Naive thymus-derived CD8-positive, alpha-beta T cell (primary cell): Measurements from ENCODE around the gene ZNF232. TPM values are rescaled to one million over a fixed set of nuclear protein-coding genes. Genes with fewer than 3 reads are reported as not detected.
"Not testable (repeated sequence)": the region's sequence is repeated elsewhere in the genome, so short reads cannot be mapped to it uniquely, and the experiment has no call there.

Experiments
- ATAC-seq, 2 donors: fragments of 150-1000 bp; cut with Tn5 transposase in 1 of 2; sonication (Bioruptor Pico), chemical (Tn5 transposase) in 1 of 2; 1 replicate in 1 of 2; 2 replicates in 1 of 2; pipeline ENCODE4 v1.10.0; 2021; ENCODE audit warnings: mild to moderate bottlenecking in 2 of 2, moderate library complexity in 2 of 2
- POLR2A ChIA-PET: fragments of 350-600 bp; sonication (Branson Sonifier 250); formaldehyde crosslinking; loops from one replicate; lab custom pipeline; 2021; ENCODE audit warnings: antibody characterized with exemption; lab: Charles Lee
- DNase-seq, 10 donors: peaks; one replicate each; pipeline versions ENCODE4 v3.0.0 to v3.0.0-alpha.2; 2020 to 2022
- H3K27ac Mint-ChIP-seq, 10 donors: one replicate each; pipeline ENCODE4 v1.8.0; 2020 to 2022; ENCODE audit warnings: mild to moderate bottlenecking in 10 of 10, mixed read lengths in 10 of 10, moderate library complexity in 4 of 10, inconsistent platforms in 1 of 10
- H3K27me3 Mint-ChIP-seq, 5 donors: one replicate each; pipeline ENCODE4 v1.8.0; 2021 to 2022; ENCODE audit warnings: mixed read lengths in 5 of 5
- H3K36me3 Mint-ChIP-seq, 3 donors: one replicate each; pipeline ENCODE4 v1.8.0; 2020 to 2022; ENCODE audit warnings: mixed read lengths in 3 of 3, mild to moderate bottlenecking in 2 of 3, inconsistent platforms in 1 of 3
- H3K4me1 Mint-ChIP-seq, 4 donors: one replicate each; pipeline ENCODE4 v1.8.0; 2021 to 2022; ENCODE audit warnings: mixed read lengths in 4 of 4
- H3K4me3 Mint-ChIP-seq, 10 donors: one replicate each; pipeline ENCODE4 v1.8.0; 2020 to 2022; ENCODE audit warnings: mild to moderate bottlenecking in 10 of 10, mixed read lengths in 10 of 10, moderate library complexity in 6 of 10, inconsistent platforms in 1 of 10
- H3K9me3 Mint-ChIP-seq, 9 donors: one replicate each; pipeline ENCODE4 v1.8.0; 2020 to 2022; ENCODE audit warnings: mixed read lengths in 9 of 9, mild to moderate bottlenecking in 3 of 9, inconsistent platforms in 1 of 9, moderate library complexity in 1 of 9
- polyA plus RNA-seq, 3 donors: library from polyadenylated mRNA; unstranded; fragments of 300-500 nt; fragmentation: Illumina TruSeq; gene quantifications; one replicate each; pipeline ENCODE4 v1.2.3, GENCODE V29; 2021
- total RNA-seq, 8 experiments: library from RNA in 2 of 8; stranded (reverse) in 2 of 8; gene quantifications; one replicate each; pipeline ENCODE4 v1.2.3 and lab custom pipeline; 2021 to 2026

The ZNF232 gene
- total and polyA plus RNA-seq, 5 experiments from 2014 or later = 6.0 to 18.9 (median 10.0) TPM

DNA sequence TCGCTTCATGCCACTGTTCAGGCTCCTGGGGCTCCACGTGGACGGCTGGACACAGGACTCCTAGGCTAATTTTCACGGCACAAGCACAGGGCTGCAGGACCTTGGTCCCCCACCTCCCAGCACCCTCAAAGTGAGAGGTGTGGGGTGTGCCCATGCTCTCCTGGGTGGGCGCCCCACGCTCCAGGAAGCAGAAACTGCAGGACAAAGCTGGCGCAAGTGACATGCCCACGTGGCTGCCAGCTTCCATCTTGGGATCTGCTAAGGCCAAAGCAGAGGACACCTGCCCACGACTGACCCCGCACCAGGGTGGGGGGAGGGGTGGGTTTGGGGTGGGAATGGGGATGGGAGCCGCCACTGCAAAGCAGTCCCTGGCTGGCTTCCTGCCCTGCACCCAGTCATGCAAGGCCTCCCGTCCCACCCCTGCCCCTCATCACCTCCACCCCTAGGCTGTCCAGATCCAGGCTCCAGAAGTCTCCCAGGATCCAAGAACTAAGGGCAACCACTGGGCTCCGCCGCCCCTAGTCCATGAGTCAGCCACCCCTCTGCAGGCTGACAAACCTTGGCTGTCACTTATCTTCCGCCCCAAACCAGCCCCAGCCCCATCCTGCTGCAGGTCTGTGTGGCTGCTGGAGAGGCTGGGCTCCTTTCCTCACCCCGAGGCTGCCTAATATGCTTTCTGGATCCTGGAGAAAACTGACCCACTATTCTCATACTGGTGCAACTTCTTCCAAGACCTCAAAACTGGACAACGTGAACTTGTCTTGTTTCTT, 15.2 kb upstream of the ZNF232 start:
- POLR2A ChIA-PET = no interaction called here
- peak in 1 of 10 donors; percentile 60 for DNase-seq
- Mint-ChIP-seq H3K4me3 (no peak overlapping the region), H3K4me1 (peaks cover 0 to 3% (median 0%) of the 10 kb centered on the region in 4 donors), H3K27me3 (peaks cover 10 to 44% (median 26%) of the 10 kb centered on the region in 5 donors), H3K27ac (no peak overlapping the region), H3K9me3 (no peaks in the 10 kb centered on the region), H3K36me3 (peaks cover 0 to 3% (median 0%) of the 10 kb centered on the region in 3 donors)
- ATAC-seq = no peak

DNA sequence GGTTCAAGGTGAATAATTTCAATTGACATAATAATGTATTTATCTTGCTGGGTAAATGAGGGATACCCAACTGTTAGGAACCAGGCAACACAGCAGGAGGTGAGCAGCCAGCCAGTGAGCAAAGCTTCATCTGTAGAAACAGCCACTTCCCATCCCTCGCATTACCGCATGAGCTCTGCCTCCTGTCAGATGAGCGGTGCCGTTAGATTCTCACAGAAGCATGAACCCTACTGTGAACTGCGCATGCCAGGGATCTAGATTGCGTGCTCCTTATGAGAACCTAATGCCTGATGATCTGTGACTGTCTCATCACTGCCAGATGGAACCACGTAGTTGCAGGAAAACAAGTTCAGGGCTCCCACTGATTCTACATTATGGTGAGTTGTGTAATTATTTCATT, 13.2 kb upstream of the ZNF232 start:
- POLR2A ChIA-PET, H3K4me1 Mint-ChIP-seq, ATAC-seq, H3K4me3 Mint-ChIP-seq, H3K27ac Mint-ChIP-seq, H3K9me3 Mint-ChIP-seq: not testable (repeated sequence)
- peak in 1 of 10 donors; percentile 35 for DNase-seq
- Mint-ChIP-seq H3K27me3 (peaks cover 11 to 62% (median 38%) of the 10 kb centered on the region in 5 donors), H3K36me3 (peaks cover 0 to 15% (median 0%) of the 10 kb centered on the region in 3 donors)

DNA sequence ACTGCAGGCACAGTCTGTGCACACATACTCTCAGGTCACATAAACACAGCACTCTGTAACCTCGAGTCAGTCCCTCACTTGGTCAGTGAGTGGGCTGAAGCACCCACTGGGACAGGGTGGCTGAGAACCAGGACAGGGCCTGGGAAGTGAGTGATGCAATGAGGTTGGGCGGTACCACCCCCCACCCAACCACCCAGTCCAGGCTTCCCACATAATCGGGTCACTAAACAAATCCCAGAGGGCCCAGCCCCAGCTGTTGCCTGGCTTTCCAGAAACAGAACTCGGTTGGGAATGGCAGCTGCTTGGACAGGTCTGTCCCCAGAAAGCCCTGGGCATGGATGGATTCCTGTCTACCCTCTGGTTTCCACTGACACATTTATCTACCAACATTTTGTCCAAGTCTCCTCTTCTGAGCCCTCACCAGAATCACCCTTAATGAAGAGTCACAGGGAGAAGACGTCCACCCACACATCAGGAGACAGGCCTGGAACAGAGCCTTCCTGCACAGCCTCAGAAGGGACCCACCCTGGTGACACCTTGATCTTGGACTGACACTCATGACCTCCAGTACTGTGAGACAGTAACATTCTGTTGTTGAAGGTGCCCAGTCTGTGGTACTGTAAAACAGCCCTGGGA, 12.6 kb upstream of the ZNF232 start:
- H3K27ac Mint-ChIP-seq, H3K4me1 Mint-ChIP-seq, H3K9me3 Mint-ChIP-seq, POLR2A ChIA-PET, ATAC-seq: not testable (repeated sequence)
- Mint-ChIP-seq H3K27me3 (peaks cover 11 to 62% (median 38%) of the 10 kb centered on the region in 5 donors), H3K4me3 (peak overlapping the region in 5 of 10 donors; percentile 30 to 64 (median 38)), H3K36me3 (peaks cover 0 to 15% (median 0%) of the 10 kb centered on the region in 3 donors)
- peak in 1 of 10 donors; percentile 12 for DNase-seq

- Mint-ChIP-seq H3K27ac (peak overlapping the region in 1 of 10 donors; percentile 60), H3K36me3 (peaks cover 0 to 17% (median 0%) of the 10 kb centered on the region in 3 donors), H3K9me3 (peaks cover 0 to 1% (median 0%) of the 10 kb centered on the region in 9 donors), H3K4me3 (peak overlapping the region in 4 of 10 donors; percentile 37 to 64 (median 50)), H3K4me1 (peaks cover 0 to 3% (median 2%) of the 10 kb centered on the region in 4 donors), H3K27me3 (peaks cover 11 to 66% (median 40%) of the 10 kb centered on the region in 5 donors)
- no peak for ATAC-seq
- DNase-seq = peak in 1 of 10 donors; percentile 9
- POLR2A ChIA-PET = no interaction called here
Observed at GRCh38 chr17:5123343-5124124, 11.9 kb upstream of the ZNF232 start.

DNA sequence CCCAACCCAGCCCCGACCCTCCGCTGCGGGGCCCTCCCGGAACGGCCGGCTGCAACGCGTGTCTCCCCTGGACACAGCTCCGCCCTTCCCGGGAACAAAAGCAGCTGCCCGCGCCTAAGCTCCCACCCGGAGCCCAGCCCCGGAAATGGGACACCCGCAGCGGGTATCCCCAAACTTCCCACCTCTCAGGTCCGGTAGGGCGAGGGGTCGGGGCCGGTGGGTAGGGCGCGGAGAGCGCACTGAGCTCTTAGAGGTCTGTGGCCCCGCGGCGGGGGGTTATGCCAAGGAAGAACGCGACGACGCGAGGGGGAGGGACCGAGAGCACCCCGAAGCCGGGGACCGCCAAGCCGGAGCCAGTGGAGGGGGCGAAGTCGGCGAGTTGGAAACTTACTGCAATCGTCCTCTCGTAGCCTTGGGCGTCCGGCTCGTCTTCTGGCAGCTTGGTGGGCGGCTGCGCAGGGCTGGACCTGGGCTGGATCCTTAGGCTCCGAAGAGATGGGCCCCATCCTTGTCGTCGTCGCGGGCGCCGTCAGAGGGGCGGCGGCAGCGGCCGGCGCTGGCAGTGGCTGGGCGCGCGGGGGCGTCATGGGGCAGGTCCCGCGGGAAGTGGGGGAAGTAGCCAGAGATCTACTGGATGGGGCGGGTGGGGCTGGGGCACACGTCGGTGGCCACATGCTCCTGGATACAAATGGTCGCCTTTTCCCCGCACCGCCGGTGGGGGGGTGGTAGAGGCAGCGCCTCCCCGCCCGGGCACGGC, 11.1 kb upstream of the ZNF232 start:
- Mint-ChIP-seq H3K27me3 (peaks cover 11 to 71% (median 45%) of the 10 kb centered on the region in 5 donors), H3K4me3 (peak overlapping the region in 6 of 10 donors; percentile 12 to 71 (median 32)), H3K36me3 (peaks cover 0 to 18% (median 0%) of the 10 kb centered on the region in 3 donors), H3K27ac (no peak overlapping the region), H3K4me1 (peaks cover 0 to 4% (median 3%) of the 10 kb centered on the region in 4 donors), H3K9me3 (peaks cover 0 to 3% (median 0%) of the 10 kb centered on the region in 9 donors)
- DNase-seq (peak in 3 of 10 donors; percentile 17 to 20 (median 19)), ATAC-seq (peak; percentile 56 to 79)
- POLR2A ChIA-PET = no interaction called here

GRCh38 chr17:5122056-5122455, 10.4 kb upstream of the ZNF232 start:
- not testable (repeated sequence) for DNase-seq, H3K27ac Mint-ChIP-seq, ATAC-seq, H3K4me1 Mint-ChIP-seq, H3K9me3 Mint-ChIP-seq
- Mint-ChIP-seq H3K36me3 (peaks cover 0 to 18% (median 2%) of the 10 kb centered on the region in 3 donors), H3K27me3 (peaks cover 8 to 71% (median 43%) of the 10 kb centered on the region in 5 donors), H3K4me3 (peak overlapping the region in 8 of 10 donors; percentile 35 to 71 (median 57))
- POLR2A ChIA-PET = interaction anchor here (0.6 kb wide), 1 partner anchor 238 kb away, joined by 3 read pairs; no protein-coding TSS in a partner anchor

- peaks cover 3 to 10% (median 6%) of the 10 kb centered on the region in 4 donors for H3K4me1 Mint-ChIP-seq
- DNase-seq (peak in 1 of 10 donors; percentile 14), ATAC-seq (no peak)
- H3K4me3 Mint-ChIP-seq = peak overlapping the region in 8 of 10 donors; percentile 29 to 69 (median 52)
- POLR2A ChIA-PET = no interaction called here
- H3K9me3 Mint-ChIP-seq = peaks cover 0 to 3% (median 0%) of the 10 kb centered on the region in 9 donors
- H3K27me3 Mint-ChIP-seq = peaks cover 13 to 73% (median 48%) of the 10 kb centered on the region in 5 donors
- H3K36me3 Mint-ChIP-seq = peaks cover 0 to 18% (median 2%) of the 10 kb centered on the region in 3 donors
- no peak overlapping the region for H3K27ac Mint-ChIP-seq
Observed at GRCh38 chr17:5121186-5121841, 9.6 kb upstream of the ZNF232 start.

DNA sequence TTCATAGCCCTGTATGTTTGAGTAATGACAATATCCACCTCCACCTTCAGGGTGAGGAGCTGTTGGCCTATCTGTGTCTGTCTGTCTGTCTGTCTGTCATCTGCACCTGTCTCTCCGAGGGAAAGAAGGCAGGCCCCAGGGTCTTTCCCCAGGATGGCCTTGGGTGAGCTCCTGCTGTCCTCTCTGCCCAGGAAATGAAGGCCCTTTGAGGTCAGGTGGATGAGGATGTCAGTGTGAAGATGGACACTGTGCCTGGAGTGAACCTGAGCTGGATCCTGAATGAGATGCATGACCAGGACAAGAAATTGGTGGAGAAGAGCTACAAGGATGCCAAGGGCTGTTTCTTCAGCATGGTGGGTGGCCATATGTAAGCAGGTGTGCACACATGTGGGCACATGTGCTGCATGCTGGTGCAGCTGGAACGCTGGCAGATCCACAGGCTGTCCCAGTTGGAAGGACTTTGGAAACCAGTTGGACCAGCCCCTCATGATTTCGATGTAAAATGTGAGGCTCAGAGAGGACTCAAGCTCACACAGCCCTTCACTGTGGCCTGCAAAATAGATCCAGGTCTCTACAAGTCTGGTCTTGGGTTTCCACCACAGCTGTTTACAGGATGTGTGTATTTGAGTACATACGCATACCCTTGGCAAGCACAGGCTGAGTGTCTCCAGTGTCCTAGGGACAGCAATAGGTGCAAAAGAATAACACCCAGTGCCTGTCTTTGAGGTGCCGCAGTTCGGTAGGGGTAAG, 8.9 kb upstream of the ZNF232 start:
- peaks cover 3 to 10% (median 7%) of the 10 kb centered on the region in 4 donors for H3K4me1 Mint-ChIP-seq
- H3K4me3 Mint-ChIP-seq = peak overlapping the region in 1 of 10 donors; percentile 42
- ATAC-seq, H3K9me3 Mint-ChIP-seq, H3K27ac Mint-ChIP-seq, POLR2A ChIA-PET: not testable (repeated sequence)
- DNase-seq = peak in 1 of 10 donors; percentile 10
- H3K36me3 Mint-ChIP-seq = peaks cover 0 to 18% (median 2%) of the 10 kb centered on the region in 3 donors
- peaks cover 13 to 73% (median 47%) of the 10 kb centered on the region in 5 donors for H3K27me3 Mint-ChIP-seq

- Mint-ChIP-seq H3K27me3 (peaks cover 13 to 79% (median 44%) of the 10 kb centered on the region in 5 donors), H3K9me3 (peaks cover 0 to 3% (median 0%) of the 10 kb centered on the region in 9 donors), H3K27ac (peak overlapping the region in 1 of 10 donors; percentile 41), H3K36me3 (peaks cover 0 to 18% (median 2%) of the 10 kb centered on the region in 3 donors), H3K4me3 (no peak overlapping the region), H3K4me1 (peaks cover 3 to 10% (median 7%) of the 10 kb centered on the region in 4 donors)
- POLR2A ChIA-PET = no interaction called here
- no peak for DNase-seq
- no peak for ATAC-seq
Observed at GRCh38 chr17:5120036-5120435, 8.4 kb upstream of the ZNF232 start.

- peak overlapping the region in 1 of 10 donors; percentile 4 for H3K27ac Mint-ChIP-seq
- DNase-seq (no peak), ATAC-seq (no peak)
- H3K9me3 Mint-ChIP-seq = peaks cover 0 to 3% (median 0%) of the 10 kb centered on the region in 9 donors
- H3K27me3 Mint-ChIP-seq = peaks cover 11 to 73% (median 36%) of the 10 kb centered on the region in 5 donors
- peaks cover 0 to 24% (median 7%) of the 10 kb centered on the region in 3 donors for H3K36me3 Mint-ChIP-seq
- peak overlapping the region in 1 of 10 donors; percentile 65 for H3K4me3 Mint-ChIP-seq
- POLR2A ChIA-PET = no interaction called here
- H3K4me1 Mint-ChIP-seq = peaks cover 4 to 10% (median 7%) of the 10 kb centered on the region in 4 donors
Observed at GRCh38 chr17:5118219-5118618, 6.5 kb upstream of the ZNF232 start.
